HG03159 (cell line): ENCODE data around the gene CXCR6.

Source experiments
- ATAC-seq: cut with Tn5 transposase; IDR thresholded peaks from one replicate; pipeline ENCODE4 v1.9.1; 2021; ENCODE audit warnings: mild to moderate bottlenecking, moderate library complexity; ENCODE audit not compliant: unreplicated experiment

The CXCR6 gene

GRCh38 chr3:45921158-45922038 is 21.9 kb upstream of the CXCR6 start:
- no peak for ATAC-seq

DNA sequence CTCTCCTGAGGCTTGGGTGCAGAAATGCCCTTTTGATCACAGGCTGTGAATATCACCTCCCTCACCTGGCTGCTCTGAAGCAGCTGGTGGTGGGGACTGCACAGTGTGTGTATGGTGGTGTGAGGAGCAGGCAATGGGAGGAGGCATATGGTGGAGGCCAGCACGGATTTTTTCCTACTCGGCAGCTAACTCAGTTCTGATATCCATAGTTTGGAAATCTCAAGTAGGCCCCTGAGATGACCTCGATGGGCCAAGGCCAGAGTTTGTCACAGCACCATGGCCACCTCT is 21.3 kb upstream of the CXCR6 start:
- ATAC-seq = no peak

GRCh38 chr3:45922950-45923590 is 20.2 kb upstream of the CXCR6 start:
- no peak for ATAC-seq

- ATAC-seq = no peak
These were observed 19.5 kb upstream of the CXCR6 start for GRCh38 chr3:45923755-45924154.

GRCh38 chr3:45927881-45928280 is 15.4 kb upstream of the CXCR6 start:
- ATAC-seq = no peak

- ATAC-seq = no peak
These were observed 14.1 kb upstream of the CXCR6 start for GRCh38 chr3:45929042-45929679.

- no peak for ATAC-seq
These were observed 11.8 kb upstream of the CXCR6 start for GRCh38 chr3:45931496-45931895.

- ATAC-seq = no peak
These were observed 11.2 kb upstream of the CXCR6 start for GRCh38 chr3:45932112-45932511.

- no peak for ATAC-seq
These were observed 9.7 kb upstream of the CXCR6 start for GRCh38 chr3:45933591-45933990.

GRCh38 chr3:45936261-45936660 is 7.0 kb upstream of the CXCR6 start:
- ATAC-seq = no peak

GRCh38 chr3:45937206-45938042 is 5.8 kb upstream of the CXCR6 start:
- ATAC-seq = no peak

GRCh38 chr3:45938043-45938435 is 5.2 kb upstream of the CXCR6 start:
- no peak for ATAC-seq

DNA sequence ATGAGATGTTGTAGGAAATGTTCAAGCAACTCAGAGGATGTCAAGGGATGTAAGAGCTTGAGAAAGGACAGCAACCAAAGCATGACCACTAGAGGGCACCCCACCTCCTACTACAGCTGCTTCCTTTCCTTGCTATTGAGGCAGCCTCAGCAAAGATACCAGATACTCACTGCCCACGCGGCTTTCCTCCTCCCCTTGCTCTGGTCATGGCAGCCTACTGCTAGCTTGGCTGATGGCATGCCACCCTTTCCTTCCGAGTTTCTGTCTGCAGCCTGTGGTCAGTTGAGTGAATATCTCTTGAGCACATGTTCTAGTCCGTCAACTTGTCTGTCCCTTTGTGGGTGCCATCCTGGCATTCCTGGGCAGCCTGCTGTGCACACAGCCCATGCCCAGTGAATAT is 4.4 kb upstream of the CXCR6 start:
- ATAC-seq = no peak

GRCh38 chr3:45939341-45939771 is 3.9 kb upstream of the CXCR6 start:
- ATAC-seq = no peak

- ATAC-seq = no peak
These were observed 3.1 kb upstream of the CXCR6 start for GRCh38 chr3:45940004-45940780.

DNA sequence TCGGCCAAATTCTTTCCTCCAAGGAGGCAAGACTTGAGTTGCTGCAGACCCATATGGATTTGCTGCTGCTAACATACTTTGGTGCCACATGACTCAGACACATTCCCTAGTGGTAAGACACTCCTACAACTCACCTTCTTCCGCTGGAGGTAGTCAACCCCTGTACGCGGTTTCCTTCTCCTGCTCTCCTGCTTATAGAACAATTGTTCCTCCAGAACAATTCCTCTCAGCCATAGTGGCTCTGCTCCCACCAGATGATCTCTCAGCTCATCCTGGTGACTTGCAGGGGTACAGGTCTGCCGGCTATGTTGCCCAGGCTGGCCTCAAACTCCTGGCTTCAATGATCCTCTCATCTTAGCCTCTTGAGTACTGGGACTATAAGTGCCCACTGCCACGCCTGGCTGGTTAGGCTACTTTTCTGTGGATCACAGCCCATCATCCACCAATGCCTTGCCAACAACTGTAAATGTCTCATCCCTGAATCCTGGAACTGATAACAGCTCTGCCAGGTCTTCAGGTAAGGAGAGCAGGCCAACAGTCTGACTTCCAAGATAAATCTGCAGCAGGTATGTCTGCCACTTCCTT is 2.4 kb upstream of the CXCR6 start:
- ATAC-seq = no peak

GRCh38 chr3:45942051-45942825 is 1.0 kb upstream of the CXCR6 start:
- ATAC-seq = no peak

- no peak for ATAC-seq
These were observed 1.8 kb downstream of the CXCR6 start for GRCh38 chr3:45944830-45945620.

GRCh38 chr3:45946307-45946706 is 3.0 kb downstream of the CXCR6 start:
- no peak for ATAC-seq
